HG03196 (cell line): ENCODE results near the gene ATPAF1.
"Not testable (repeated sequence)": the region's sequence is repeated elsewhere in the genome, so short reads cannot be mapped to it uniquely, and the experiment has no call there.

Experiments used
- ATAC-seq: cut with Tn5 transposase; IDR thresholded peaks from one replicate; pipeline ENCODE4 v1.9.1; 2021; ENCODE audit not compliant: unreplicated experiment

The ATPAF1 gene

DNA sequence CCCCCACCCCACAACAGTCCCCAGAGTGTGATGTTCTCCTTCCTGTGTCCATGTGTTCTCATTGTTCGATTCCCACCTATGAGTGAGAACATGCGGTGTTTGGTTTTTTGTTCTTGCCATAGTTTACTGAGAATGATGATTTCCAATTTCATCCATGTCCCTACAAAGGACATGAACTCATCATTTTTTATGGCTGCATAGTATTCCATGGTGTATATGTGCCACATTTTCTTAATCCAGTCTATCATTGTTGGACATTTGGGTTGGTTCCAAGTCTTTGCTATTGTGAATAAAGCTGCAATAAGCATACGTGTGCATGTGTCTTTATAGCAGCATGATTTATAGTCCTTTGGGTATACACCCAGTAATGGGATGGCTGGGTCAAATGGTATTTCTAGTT, 17.0 kb downstream of the ATPAF1 start:
- ATAC-seq, result not testable (repeated sequence)

DNA sequence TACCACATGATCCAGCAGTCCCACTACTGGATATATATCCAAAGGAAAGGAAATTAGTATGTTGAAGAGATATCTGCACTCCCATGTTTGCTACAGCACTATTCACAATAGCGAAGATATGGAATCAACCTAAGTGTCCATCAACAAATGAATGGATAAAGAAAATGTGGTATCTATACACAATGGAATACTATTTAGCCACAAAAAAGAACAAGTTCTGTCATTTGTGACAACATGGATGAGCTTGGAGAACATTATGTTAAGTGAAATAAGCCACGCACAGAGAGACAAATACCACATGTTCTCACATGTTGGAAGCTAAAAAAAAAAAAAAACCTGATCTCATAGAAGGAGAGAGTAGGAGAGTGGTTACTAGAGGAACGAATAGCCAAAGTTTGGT, 17.7 kb downstream of the ATPAF1 start:
- ATAC-seq, result no peak

GRCh38 chr1:46649764-46650163, 18.4 kb downstream of the ATPAF1 start:
- ATAC-seq, result no peak

DNA sequence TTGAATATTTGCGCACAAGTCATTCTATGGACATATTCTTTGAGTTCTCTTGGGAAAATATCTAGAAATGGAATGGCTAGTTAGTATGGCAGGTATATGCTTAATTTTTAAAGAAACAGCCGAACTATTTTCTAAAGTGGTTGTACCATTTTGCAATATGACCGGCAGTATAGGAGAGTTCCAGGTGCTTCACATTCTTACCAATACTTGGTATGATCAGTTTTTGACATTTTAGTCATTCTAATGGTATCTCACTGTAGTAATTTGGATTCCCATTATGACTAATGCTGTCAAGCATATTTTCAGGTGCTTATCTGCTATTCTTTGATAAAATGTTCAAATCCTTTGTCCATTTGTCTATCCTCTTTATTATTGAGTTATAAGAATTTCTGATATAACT, 20.6 kb downstream of the ATPAF1 start:
- ATAC-seq, result no peak

DNA sequence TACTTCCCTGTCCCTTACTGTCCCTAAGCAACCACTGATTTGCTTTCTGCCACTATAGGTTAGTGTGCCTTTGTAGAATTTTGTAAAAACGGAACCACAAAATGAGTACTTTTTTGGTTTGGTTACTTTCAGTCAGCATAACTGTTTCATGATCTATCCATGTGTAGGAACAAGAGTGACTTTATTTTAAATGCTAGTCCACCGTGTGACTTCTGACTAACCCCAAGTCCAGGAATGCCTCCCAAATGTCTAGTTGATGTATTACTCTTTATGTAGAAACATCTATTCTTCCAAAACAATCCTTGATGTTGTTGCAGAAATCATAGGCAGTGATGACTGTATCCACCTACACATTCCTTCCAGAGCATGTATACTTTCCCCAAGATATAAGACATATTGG, 21.3 kb downstream of the ATPAF1 start:
- no peak for ATAC-seq

GRCh38 chr1:46646331-46646730, 21.8 kb downstream of the ATPAF1 start:
- ATAC-seq, result no peak

- no peak for ATAC-seq
Measured at GRCh38 chr1:46645815-46646214, 22.3 kb downstream of the ATPAF1 start.

GRCh38 chr1:46643368-46643775, 24.8 kb downstream of the ATPAF1 start:
- ATAC-seq, result no peak

GRCh38 chr1:46642115-46642680, 26.0 kb downstream of the ATPAF1 start:
- ATAC-seq, result no peak

- no peak for ATAC-seq
Measured at GRCh38 chr1:46639547-46639946, 28.6 kb downstream of the ATPAF1 start.

DNA sequence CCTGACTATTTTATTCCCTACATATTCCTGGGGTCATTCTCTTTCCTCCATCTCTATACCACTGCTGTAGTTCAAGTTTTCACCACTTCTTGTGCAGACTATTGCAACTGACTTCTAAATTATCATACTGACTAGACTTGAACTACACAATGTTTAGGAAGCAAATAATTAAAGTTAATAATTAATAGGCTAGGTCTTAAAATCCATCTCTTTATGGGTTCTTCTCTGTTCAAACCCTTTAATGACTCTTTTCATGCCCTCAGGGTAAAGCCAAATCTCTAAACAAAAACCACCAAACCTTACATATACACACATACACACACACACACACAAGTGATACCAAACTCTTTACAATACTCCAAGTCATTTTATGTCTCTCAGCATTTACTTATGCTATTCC, 29.2 kb downstream of the ATPAF1 start:
- ATAC-seq, result no peak

DNA sequence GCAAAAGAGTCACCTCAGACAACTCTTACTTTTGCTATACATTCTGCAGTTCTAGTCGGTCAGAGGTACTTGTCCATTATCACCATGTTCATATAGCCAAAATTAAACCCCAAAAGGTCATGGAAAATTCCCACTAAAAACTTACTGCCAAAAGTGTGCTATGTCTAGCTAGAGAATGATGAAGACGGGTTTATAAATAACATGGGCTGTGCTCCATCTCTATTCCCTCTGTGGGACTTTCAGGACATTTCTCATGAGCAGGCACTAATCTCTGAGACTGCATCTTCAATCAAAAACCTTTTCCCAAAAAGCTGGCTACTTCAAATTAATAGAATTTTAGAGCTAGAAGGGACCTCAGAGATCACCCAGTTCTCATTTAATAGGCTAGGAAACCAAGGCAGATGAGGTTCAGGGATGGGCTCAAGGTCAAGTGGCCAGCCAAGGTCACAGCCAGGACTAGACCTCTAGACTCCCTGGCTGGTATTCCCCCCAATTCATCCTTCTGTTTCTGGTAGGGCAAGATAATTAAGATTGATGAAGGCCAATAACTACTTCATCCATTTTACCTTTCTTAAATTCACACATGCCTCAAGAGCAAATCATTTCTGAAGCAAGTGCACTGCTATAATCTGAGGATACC, 30.6 kb downstream of the ATPAF1 start:
- ATAC-seq, result no peak

- no peak for ATAC-seq
Measured at GRCh38 chr1:46635205-46635604, 33.0 kb downstream of the ATPAF1 start.

GRCh38 chr1:46630719-46631118, 37.4 kb downstream of the ATPAF1 start:
- no peak for ATAC-seq

DNA sequence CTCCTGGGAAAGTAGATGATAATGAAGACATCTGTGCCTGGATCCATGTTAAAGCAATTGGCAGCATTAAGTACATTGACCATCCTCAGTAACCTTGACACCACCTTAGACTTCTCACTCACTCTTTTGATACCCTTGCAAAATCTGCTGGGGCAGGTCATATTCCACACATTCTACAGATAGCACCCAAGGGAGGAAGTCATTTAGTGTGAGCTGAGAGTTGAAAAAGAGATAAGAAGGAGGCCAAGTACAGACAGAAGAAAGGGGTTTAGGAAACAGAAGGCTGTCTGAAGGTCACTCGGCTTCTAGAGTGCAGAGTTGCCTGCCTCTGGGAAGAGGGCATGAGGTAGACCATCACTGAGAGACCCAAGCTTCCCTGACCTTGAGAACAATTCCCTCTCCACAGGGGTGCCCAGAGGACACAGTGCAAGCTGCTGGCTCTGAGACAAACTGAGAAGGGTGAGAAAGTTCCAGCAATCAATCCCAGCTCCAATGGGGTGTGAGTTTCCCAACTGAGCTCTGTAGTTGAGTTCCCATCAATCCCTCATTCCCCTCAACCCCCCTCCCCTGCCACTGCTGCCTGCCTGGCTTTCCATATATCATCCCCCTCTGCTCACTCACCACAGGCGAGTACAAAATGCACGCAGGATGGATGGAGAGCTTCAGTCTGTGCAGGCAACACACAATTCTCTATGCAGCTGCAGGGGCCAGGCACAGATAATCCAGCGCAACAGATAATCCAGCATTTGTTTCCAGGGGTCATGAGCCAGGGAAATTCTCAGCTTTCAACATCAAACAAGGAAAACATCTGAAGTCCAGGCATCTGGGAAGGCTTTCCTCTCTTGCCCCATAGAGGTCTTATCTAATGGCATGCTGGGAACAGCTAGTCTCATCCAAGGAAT, 44.2 kb downstream of the ATPAF1 start:
- ATAC-seq, result no peak

DNA sequence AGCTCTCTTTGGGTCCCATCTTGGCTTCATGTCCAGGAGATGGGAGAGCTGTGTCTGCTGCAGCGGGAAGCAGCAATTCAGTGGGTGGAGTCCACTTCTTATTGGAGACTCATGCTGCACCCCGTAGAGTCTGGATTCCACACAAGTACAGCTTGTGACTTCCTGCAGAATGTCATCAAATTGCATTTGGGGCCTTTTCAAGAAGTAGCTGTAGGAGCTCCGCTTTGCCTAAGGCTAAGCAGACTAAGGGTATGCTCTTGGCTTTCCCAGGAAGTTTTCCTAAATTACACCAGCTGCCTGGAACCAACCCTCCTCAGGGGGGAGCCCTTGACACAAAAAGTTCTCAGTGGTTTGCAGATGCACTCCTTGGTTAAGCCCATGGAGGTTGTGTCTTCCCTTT, 45.8 kb downstream of the ATPAF1 start:
- no peak for ATAC-seq

DNA sequence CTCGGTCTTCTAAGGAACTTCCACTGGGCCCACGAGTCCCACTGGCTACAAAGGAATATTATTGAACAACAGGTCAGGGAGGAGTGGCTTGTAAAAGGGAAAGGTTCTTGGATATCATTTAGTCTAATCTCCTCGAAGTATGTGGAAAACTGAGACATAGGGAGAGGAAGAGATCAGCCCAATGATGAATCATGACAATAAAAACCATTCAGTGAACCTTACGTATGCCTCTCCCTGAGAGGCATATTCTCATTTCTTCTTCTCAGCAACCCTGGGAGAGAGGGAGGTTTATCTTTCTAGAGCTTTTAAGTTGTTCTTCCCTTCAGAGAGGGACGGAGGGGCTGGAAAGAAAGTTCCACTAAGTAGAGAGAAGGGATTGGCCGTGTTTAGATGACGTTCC, 46.2 kb downstream of the ATPAF1 start:
- ATAC-seq, result no peak

DNA sequence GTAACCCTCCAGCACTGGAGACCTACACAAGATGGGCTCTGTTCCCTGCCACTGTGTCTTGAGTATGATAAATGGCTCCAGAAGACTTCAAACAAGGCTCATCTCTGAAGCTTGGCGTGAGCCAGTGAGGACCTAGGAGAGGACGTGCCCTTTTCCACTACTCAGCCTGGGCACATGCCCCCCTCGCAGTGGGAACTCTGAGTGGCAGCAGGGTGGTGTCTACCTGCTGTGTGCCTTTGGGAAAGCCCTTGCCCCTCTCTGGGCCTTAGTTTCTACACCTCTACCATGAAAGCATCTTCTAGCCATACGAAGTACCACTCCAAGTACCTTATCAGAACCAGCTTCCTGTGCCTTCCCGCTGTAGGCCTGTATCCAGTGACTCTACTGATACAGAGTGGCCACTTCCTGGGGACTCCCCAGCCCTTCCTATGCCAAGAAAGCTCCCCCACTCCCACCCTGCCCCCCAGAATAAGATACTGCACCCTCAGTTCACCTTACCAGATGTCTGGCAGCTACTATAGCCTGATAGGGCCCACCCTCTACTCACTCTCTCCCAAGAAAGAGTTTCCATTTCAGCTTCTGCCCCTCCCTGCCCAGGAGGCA, 48.4 kb downstream of the ATPAF1 start:
- no peak for ATAC-seq

GRCh38 chr1:46618754-46619415, 49.3 kb downstream of the ATPAF1 start:
- no peak for ATAC-seq

DNA sequence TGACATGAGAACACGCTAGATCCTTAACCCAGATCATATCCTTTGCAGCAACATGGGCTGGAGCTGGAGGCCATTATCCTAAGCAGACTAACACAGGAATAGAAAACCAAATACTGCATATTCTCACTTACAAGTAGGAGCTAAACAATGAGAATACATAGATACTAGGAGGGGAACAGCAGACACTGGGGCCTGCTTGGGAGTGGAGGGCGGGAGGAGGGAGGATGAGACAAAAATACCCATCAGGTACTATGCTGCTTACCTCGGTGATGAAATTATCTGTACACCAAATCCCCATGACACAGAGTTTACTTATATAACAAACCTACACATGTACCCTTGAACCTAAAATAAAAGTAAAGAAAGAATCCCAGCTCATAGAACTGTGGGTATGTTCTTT, 50.3 kb downstream of the ATPAF1 start:
- ATAC-seq, result no peak

GRCh38 chr1:46617108-46617800, 50.9 kb downstream of the ATPAF1 start:
- ATAC-seq, result no peak
